Measurements from ENCODE around the gene EMID1.

EMID1 gene

GRCh38 chr22:29195118-29195963, 10.4 kb upstream of the EMID1 start:
- DNase-seq (ENCODE audit: low read depth in 2 of 2): no peak

GRCh38 chr22:29195964-29196666, 9.6 kb upstream of the EMID1 start:
- DNase-seq (ENCODE audit: low read depth in 2 of 2): no peak

GRCh38 chr22:29197096-29197495, 8.6 kb upstream of the EMID1 start:
- DNase-seq (ENCODE audit: low read depth in 2 of 2): no peak

DNA sequence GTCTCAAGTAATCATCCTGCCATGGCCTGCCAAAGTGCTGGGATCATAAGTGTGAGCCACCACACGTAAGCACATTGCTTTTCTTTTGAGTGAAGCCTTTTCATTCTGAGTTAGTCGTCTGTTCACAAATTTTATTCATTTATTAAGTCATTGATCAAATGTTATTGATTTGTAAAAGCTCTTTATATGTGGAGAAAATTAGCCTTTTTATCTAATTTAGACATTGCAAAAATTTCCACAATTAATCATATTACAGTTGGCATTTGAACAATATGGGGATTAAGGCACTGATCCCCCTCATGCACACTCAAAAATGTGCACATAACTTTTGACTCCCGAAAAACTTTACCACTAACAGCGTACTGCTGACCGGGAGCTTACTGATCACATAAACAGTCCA, 7.5 kb upstream of the EMID1 start:
- no peak for DNase-seq (ENCODE audit: low read depth in 2 of 2)

DNA sequence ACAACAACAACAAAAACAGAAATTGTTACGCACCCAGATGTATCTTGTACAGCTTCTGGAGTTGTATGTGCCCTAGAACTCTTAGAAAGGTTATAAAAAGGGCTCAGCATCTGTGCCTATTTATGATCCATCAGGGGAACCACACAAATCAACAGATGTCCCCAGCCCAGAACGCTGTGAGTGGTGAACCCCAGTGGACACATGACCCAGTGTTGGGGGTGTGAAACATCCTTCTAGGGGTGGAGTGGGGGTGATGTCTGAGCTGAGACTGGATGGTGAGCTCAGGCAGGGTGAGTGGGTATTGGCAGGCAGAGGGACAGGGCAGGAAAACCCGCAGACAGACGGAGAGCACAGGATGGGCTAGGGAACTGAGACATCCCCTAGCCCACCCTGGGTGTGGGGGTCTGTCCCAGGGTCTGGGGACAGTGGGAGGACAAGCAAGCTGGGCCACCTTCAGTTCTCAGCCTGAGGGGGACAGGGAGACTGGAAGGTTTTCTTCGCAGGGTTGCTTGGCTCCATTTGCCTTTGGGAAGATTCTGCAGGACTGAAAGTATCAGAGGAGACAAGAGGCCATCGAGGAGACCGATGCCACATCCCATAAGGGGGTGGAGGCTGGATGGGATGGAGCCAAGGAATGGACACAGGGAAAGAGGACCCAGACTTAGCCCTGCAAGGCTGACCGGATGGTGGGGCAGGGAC, 5.8 kb upstream of the EMID1 start:
- DNase-seq (ENCODE audit: low read depth in 2 of 2): no peak

DNA sequence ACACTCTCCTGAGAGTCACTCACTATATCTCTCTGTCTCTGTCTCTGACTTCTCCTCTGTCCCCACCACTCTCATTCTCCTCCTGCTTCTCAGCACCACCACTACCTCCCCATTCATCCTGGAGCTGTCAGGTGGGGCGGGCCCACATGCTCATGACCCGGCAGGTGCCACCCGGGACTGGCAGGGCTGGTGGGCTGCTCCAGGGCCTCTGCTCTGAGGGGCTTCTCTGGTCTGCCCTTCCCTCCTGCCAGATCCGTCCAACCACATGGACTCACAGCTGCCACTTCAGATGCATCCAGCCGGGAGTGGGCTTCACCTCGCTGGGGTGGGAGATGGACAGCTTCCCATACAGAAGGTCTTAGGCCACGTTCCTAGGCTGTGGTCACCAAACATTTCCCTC, 4.8 kb upstream of the EMID1 start:
- DNase-seq (ENCODE audit: low read depth in 2 of 2): no peak

- DNase-seq (ENCODE audit: low read depth in 2 of 2): no peak
These were observed 3.9 kb upstream of the EMID1 start for GRCh38 chr22:29201782-29202181.

DNA sequence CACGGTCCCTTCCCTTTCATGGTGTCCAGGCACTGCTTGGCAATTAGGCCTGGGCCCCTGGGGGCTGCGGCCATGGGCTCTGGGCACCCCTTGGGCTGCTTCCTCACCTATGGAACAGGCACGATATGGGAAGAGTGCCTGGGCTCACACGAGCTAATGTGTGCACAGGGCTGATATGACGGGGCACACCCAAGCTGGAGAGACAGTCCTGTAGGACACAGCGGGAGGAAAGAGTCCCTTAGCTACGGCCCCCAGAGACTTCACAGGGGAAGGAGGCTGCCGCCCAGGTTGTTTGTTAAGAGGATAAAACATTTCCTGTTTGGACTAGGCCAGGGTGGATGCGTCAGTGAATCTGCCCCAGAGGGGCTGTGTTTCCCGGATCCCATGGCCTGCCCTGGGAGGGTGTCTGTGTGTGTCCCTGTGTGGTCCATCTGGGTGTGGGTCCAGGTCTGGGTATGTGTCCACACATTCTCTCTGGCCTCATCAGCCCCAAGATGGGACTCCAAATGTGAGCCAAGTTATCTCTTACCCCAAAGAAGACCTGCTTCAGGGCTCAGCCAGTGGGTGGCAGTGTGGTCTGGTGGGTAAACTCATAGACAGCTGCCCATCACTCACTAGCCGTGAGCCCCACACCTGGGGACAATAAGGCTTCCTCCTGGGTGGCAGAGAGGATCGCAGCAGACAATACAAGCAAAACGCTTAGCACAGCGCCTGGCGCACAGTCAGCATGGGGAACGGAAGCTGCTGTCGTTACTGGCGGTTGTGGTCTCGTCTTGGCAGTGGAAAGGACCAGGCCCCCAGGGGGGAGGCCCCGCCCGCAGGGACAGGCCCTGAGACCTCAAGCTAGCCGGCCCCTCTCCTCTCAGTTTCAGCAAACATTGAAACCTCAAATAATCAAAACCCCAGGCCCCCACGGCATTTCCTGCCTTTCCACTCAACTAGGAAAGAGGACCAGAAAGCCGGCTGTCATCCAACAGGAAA, 3.2 kb upstream of the EMID1 start:
- no peak for DNase-seq (ENCODE audit: low read depth in 2 of 2)

DNA sequence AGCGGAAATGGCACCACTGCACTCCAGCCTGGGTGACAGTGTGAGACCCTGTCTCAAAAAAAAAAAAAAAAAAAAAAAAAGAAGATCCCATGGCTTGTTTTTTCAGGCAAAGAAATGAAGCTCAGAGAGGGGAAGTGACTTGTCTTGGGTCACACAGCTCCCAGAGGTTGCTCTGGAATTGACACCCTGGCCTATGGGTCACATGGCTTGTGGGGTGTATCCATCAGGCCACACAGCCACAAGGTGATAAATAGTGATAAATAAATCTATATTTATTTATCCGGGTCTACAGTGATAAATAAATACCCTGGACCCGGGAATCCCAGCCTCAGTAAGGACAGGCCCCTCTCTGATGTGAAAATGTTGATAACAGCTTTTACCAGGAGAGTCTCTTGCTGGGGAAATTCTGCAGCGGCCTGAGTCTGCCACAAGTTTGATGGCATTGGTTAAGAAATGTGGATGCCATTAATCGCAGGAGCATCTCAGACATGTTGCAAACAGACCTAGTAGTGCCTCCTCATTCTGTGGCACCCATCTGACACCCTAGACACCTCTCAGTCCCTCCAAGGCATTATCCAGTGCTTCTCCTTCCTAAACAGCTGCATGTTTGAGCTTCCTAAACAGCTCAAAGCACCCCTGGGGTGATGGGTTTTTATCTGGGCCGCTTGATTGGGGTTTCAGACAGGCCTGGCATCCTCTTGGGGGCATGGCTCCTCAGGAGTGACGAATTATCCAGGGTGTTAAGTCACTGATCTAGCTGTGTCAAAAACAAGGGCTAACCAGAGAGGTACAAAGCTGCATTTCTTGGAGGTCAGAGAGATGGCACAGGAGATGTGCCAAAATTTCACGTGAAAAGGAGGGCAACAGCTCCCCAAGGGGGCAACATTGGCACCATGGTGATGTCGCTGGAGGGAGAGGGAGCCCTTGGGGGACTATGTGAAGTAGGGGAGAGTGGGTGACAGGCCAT, 1.9 kb upstream of the EMID1 start:
- no peak for DNase-seq (ENCODE audit: low read depth in 2 of 2)

GRCh38 chr22:29204455-29205183, 1.1 kb upstream of the EMID1 start:
- DNase-seq (ENCODE audit: low read depth in 2 of 2): no peak

GRCh38 chr22:29205252-29205593, 473 bp upstream of the EMID1 start:
- no peak for DNase-seq (ENCODE audit: low read depth in 2 of 2)

DNA sequence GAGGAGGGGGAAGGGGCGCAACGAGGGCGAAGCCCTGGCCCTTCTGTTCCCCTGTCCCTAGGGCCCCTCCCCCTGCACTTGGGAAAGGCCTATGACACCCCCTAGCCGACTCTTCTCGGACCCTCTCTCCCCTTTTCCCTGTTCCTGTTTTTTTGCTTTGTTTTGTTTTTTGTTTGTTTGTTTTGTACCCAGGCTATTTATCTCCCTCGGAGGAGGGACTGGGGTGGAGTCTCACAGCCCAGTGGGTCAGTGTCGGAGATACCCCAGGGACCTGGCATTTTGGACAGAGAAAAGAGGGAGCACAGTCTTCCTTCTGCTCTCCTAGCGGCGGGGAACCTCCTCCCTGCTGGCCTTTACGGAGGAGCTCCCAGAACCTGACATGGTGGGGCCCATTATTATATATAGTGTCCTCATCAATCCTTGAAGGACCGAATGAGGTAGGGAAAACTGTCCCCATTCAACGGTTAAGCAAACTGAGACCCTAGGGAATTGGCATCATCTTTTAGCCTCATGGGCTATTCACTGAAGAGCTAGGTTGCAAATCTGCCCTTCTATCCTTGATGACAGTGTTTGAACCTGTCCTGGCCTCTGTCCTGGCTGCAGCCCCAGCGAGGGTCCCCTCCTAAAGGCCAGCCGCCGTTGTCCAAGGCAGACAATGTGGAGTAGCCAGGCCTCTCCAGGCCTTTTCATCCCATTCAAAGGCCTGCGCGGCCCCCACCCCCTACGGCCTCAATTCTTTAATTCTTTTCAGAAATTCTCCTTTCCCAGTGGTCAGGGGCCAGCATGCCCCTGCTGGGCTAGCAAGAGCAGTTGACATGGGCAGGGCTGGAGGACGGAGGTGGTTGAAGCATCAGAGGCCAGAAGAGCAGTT, 911 bp downstream of the EMID1 start:
- DNase-seq (ENCODE audit: low read depth in 2 of 2): no peak

GRCh38 chr22:29207243-29207550, 1.5 kb downstream of the EMID1 start:
- no peak for DNase-seq (ENCODE audit: low read depth in 2 of 2)

- no peak for DNase-seq (ENCODE audit: low read depth in 2 of 2)
These were observed 2.1 kb downstream of the EMID1 start for GRCh38 chr22:29207562-29208501.

GRCh38 chr22:29208502-29208862, 2.8 kb downstream of the EMID1 start:
- no peak for DNase-seq (ENCODE audit: low read depth in 2 of 2)

GRCh38 chr22:29208879-29209623, 3.4 kb downstream of the EMID1 start:
- DNase-seq (ENCODE audit: low read depth in 2 of 2): no peak

DNA sequence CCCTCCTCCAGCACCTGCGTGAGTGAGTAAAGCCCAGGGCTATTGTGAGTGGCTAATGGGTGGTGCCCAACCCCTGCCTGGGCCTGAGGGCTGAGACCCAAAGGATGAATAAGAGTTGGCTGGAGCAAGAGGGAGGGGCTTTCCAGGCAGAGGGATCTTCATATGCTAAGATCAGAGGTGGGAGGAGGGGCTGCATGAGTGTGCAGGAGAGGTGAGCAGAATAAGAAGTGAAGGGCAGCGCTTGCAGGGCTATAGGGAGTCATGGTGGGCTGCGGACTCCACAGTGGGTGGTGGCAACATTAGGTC, 3.9 kb downstream of the EMID1 start:
- no peak for DNase-seq (ENCODE audit: low read depth in 2 of 2)
